Renal pelvis (tissue), 4 donors: ENCODE data around the gene DNAH2. TPM values are rescaled to one million over a fixed set of nuclear protein-coding genes. Genes with fewer than 3 reads are reported as not detected.

ENCODE experiments used
- DNase-seq: peaks from one replicate; pipeline ENCODE4 v3.0.0-alpha.2; 2013
- polyA plus RNA-seq, 3 donors: library from polyadenylated mRNA; unstranded; fragments of 120-200 nt; gene quantifications; one replicate each; pipeline ENCODE4 v1.2.1, GENCODE V29; 2013; ENCODE audit not compliant: insufficient read length in 3 of 3

Gene DNAH2
- polyA plus RNA-seq, 3 donors = 0.24 to 0.67 (median 0.34) TPM

GRCh38 chr17:7818746-7819645, 101.5 kb downstream of the DNAH2 start:
- no peak for DNase-seq

GRCh38 chr17:7820231-7820630, 102.7 kb downstream of the DNAH2 start:
- DNase-seq = no peak

GRCh38 chr17:7822126-7822525, 104.6 kb downstream of the DNAH2 start:
- DNase-seq = no peak

- no peak for DNase-seq
These were observed 106.0 kb downstream of the DNAH2 start for GRCh38 chr17:7823581-7824001.

GRCh38 chr17:7824021-7824924, 106.7 kb downstream of the DNAH2 start:
- DNase-seq = no peak

GRCh38 chr17:7825206-7825990, 107.9 kb downstream of the DNAH2 start:
- no peak for DNase-seq

- no peak for DNase-seq
These were observed 113.1 kb downstream of the DNAH2 start for GRCh38 chr17:7830616-7831015.

GRCh38 chr17:7831233-7831632, 113.7 kb downstream of the DNAH2 start:
- no peak for DNase-seq

- no peak for DNase-seq
These were observed 114.9 kb downstream of the DNAH2 start for GRCh38 chr17:7832431-7832830.

- no peak for DNase-seq
These were observed 115.7 kb downstream of the DNAH2 start for GRCh38 chr17:7833011-7833794.

- DNase-seq = peak; percentile 92
These were observed 116.4 kb downstream of the DNAH2 start, which contains the start of gene KDM6B for GRCh38 chr17:7833795-7834541. Gene KDM6B (plus strand): TSS chr17:7834217. CDS start chr17:7845555, 11,338 bp downstream.

GRCh38 chr17:7834542-7834956, 117.0 kb downstream of the DNAH2 start:
- DNase-seq = peak; percentile 21

- peak; percentile 99 for DNase-seq
These were observed 117.6 kb downstream of the DNAH2 start for GRCh38 chr17:7834957-7835813.

GRCh38 chr17:7835814-7836595, 118.5 kb downstream of the DNAH2 start:
- DNase-seq = peak; percentile 66

GRCh38 chr17:7836596-7837407, 119.3 kb downstream of the DNAH2 start:
- DNase-seq = peak; percentile 96

- no peak for DNase-seq
These were observed 120.0 kb downstream of the DNAH2 start for GRCh38 chr17:7837408-7838088.
